ENCODE measurements around the gene LECT2.

GRCh38 chr5:135986891-135987401, 32.2 kb upstream of the LECT2 start:
- TF ChIP-seq CEBPB (IDR thresholded peaks at IDR 0.05; ENCODE audit: low read depth) (no peak), CTCF (IDR thresholded peaks at IDR 0.05 in 2 of 3, conservative IDR thresholded peaks at IDR 0.05 in 1 of 3; ENCODE audit: borderline replicate concordance in 1 of 3, insufficient read depth in 1 of 3, low read depth in 2 of 3, low read length in 2 of 3) (no peak), EZH2 (IDR thresholded peaks at IDR 0.05) (no peak), YY1 (IDR thresholded peaks at IDR 0.05; ENCODE audit: extremely low read depth, insufficient replicate concordance, low read depth, low read length) (no peak), POLR2AphosphoS5 (IDR thresholded peaks at IDR 0.05; ENCODE audit: low read depth, low read length) (no peak), POLR2A (IDR thresholded peaks at IDR 0.05; ENCODE audit: borderline replicate concordance, extremely low read depth, insufficient read depth, insufficient read length) (no peak), SIN3A (IDR thresholded peaks at IDR 0.05; ENCODE audit: low read depth) (no peak), EZH2phosphoT487 (IDR thresholded peaks at IDR 0.05; ENCODE audit: borderline replicate concordance) (no peak), CBX3 (IDR thresholded peaks at IDR 0.05; ENCODE audit: low read depth) (no peak)

Data from HCT116 (cell line).